GM12878 (cell line): Measurements from ENCODE around the gene HSPA4. TPM values are rescaled to one million over a fixed set of nuclear protein-coding genes. Genes with fewer than 3 reads are reported as not detected.

Experiments used
- BACH1 ChIP-seq: fragments of 450-650 bp; IDR thresholded peaks from 2 replicates; pipeline ENCODE4 v1.6.1; 2017; ENCODE audit warnings: mild to moderate bottlenecking, borderline replicate concordance
- E2F4 ChIP-seq: IDR thresholded peaks from 2 replicates; pipeline ENCODE4 v1.6.1; 2012; ENCODE audit warnings: low read depth, low read length, improper control_type of control experiment
- EED ChIP-seq: sonication (generic); IDR thresholded peaks from 2 replicates; pipeline ENCODE4 v1.6.1; 2016; ENCODE audit warnings: antibody characterized with exemption, low read depth
- IKZF2 ChIP-seq, 2 experiments: fragments of 450-650 bp; IDR thresholded peaks; 2 replicates each; pipeline ENCODE4 v1.6.1; 2017; ENCODE audit warnings: mild to moderate bottlenecking in 2 of 2, moderate library complexity in 2 of 2
- IRF5 ChIP-seq: fragments of 450-650 bp; IDR thresholded peaks from 2 replicates; pipeline ENCODE4 v1.6.1; 2017; ENCODE audit warnings: borderline replicate concordance
- MXI1 ChIP-seq: fragments of 150-350 bp; IDR thresholded peaks from 2 replicates; pipeline ENCODE4 v1.6.1; 2011; ENCODE audit warnings: low read depth, mild to moderate bottlenecking, inconsistent platforms, low read length, improper control_type of control experiment
- MYC ChIP-seq: IDR thresholded peaks from 2 replicates; pipeline ENCODE4 v1.6.1; 2011; ENCODE audit warnings: mild to moderate bottlenecking, low read length, moderate library complexity, inconsistent platforms; ENCODE audit not compliant: insufficient read depth, insufficient replicate concordance, insufficient read length, severe bottlenecking
- NR2F1 ChIP-seq: fragments of 450-650 bp; conservative IDR thresholded peaks from 2 replicates; pipeline ENCODE4 v1.6.1; 2017; ENCODE audit warnings: mild to moderate bottlenecking
- RAD51 ChIP-seq: fragments of 450-650 bp; IDR thresholded peaks from 2 replicates; pipeline ENCODE4 v1.6.1; 2016; ENCODE audit warnings: moderate library complexity, mild to moderate bottlenecking, inconsistent platforms
- RUNX3 ChIP-seq: IDR thresholded peaks from 2 replicates; pipeline ENCODE4 v1.6.1; 2012; ENCODE audit warnings: low read length, inconsistent platforms
- SKIL ChIP-seq: fragments of 450-650 bp; IDR thresholded peaks from 2 replicates; pipeline ENCODE4 v1.6.1; 2017; ENCODE audit warnings: mild to moderate bottlenecking, low read depth, inconsistent platforms; ENCODE audit not compliant: poor library complexity, severe bottlenecking
- SPI1 ChIP-seq: IDR thresholded peaks from 2 replicates; pipeline ENCODE4 v1.6.1; 2011; ENCODE audit warnings: low read depth, mild to moderate bottlenecking, low read length, moderate library complexity, borderline replicate concordance; ENCODE audit not compliant: insufficient read depth
- TBL1XR1 ChIP-seq: IDR thresholded peaks from 2 replicates; pipeline ENCODE4 v1.6.1; 2012; ENCODE audit warnings: low read depth, low read length, improper control_type of control experiment
- polyA plus RNA-seq, 11 experiments: library from polyadenylated mRNA; depleted of rRNA in 4 of 11; unstranded in 6 of 11; stranded (reverse) in 5 of 11; fragments of >200 nt; fragmentation: Nextera tagmentation in 4 of 11; fragmentation: Illumina TruSeq in 1 of 11; extraction: Ambion mirVana in 4 of 11; extraction: Trizol in 1 of 11; gene quantifications; 1 replicate in 1 of 11; 2 replicates in 10 of 11; pipeline versions ENCODE4 v1.2.1 to v1.2.3, GENCODE V29; 2011 to 2016; ENCODE audit warnings: inconsistent platforms in 2 of 11, missing spikeins in 2 of 11, low read depth in 1 of 11
- total RNA-seq, 4 experiments: library from RNA; depleted of rRNA in 3 of 4; stranded (reverse); fragments of >200 nt in 3 of 4; fragmentation: Illumina TruSeq in 1 of 4; extraction: Trizol in 1 of 4; gene quantifications; 2 replicates each; pipeline versions ENCODE4 v1.2.1 to v1.2.3, GENCODE V29; 2013 to 2021
- TF ChIP-seq, protein P1 (sequence below): fragments of 450-650 bp; IDR thresholded peaks from 2 replicates; pipeline ENCODE4 v1.6.1; 2017; ENCODE audit warnings: mild to moderate bottlenecking, moderate library complexity
- TF ChIP-seq, protein P2 (sequence below): fragments of 450-650 bp; formaldehyde crosslinking; IDR thresholded peaks from 2 replicates; pipeline ENCODE4 v1.4.0; 2022; ENCODE audit warnings: mild to moderate bottlenecking, moderate library complexity

Gene HSPA4
- total and polyA plus RNA-seq, 10 of the 15 experiments (the other 5 are each of a cell fraction or from before 2014, with no cell fraction given) = 61.6 to 234 (median 116) TPM

GRCh38 chr5:133113331-133114061 is 61.7 kb downstream of the HSPA4 start (continued):
- TF ChIP-seq, protein P1, sequence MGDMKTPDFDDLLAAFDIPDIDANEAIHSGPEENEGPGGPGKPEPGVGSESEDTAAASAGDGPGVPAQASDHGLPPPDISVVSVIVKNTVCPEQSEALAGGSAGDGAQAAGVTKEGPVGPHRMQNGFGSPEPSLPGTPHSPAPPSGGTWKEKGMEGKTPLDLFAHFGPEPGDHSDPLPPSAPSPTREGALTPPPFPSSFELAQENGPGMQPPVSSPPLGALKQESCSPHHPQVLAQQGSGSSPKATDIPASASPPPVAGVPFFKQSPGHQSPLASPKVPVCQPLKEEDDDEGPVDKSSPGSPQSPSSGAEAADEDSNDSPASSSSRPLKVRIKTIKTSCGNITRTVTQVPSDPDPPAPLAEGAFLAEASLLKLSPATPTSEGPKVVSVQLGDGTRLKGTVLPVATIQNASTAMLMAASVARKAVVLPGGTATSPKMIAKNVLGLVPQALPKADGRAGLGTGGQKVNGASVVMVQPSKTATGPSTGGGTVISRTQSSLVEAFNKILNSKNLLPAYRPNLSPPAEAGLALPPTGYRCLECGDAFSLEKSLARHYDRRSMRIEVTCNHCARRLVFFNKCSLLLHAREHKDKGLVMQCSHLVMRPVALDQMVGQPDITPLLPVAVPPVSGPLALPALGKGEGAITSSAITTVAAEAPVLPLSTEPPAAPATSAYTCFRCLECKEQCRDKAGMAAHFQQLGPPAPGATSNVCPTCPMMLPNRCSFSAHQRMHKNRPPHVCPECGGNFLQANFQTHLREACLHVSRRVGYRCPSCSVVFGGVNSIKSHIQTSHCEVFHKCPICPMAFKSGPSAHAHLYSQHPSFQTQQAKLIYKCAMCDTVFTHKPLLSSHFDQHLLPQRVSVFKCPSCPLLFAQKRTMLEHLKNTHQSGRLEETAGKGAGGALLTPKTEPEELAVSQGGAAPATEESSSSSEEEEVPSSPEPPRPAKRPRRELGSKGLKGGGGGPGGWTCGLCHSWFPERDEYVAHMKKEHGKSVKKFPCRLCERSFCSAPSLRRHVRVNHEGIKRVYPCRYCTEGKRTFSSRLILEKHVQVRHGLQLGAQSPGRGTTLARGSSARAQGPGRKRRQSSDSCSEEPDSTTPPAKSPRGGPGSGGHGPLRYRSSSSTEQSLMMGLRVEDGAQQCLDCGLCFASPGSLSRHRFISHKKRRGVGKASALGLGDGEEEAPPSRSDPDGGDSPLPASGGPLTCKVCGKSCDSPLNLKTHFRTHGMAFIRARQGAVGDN = no peak
- TF ChIP-seq BACH1 = no peak
- no peak for TF ChIP-seq SPI1
- TF ChIP-seq RAD51 = no peak
- peak; percentile 46 to 65 for TF ChIP-seq IKZF2 (IDR thresholded peaks at IDR 0.05)
- no peak for TF ChIP-seq MYC
- no peak for TF ChIP-seq NR2F1
- TF ChIP-seq MXI1 = no peak
- 0 out of 2 replicates have a peak, but pooled peaks have one; percentile 39 for TF ChIP-seq EED
- no peak for TF ChIP-seq SKIL
- no peak for TF ChIP-seq TBL1XR1
- 0 out of 2 replicates have a peak, but pooled peaks have one; percentile 26 for TF ChIP-seq RUNX3
- TF ChIP-seq, protein P2, sequence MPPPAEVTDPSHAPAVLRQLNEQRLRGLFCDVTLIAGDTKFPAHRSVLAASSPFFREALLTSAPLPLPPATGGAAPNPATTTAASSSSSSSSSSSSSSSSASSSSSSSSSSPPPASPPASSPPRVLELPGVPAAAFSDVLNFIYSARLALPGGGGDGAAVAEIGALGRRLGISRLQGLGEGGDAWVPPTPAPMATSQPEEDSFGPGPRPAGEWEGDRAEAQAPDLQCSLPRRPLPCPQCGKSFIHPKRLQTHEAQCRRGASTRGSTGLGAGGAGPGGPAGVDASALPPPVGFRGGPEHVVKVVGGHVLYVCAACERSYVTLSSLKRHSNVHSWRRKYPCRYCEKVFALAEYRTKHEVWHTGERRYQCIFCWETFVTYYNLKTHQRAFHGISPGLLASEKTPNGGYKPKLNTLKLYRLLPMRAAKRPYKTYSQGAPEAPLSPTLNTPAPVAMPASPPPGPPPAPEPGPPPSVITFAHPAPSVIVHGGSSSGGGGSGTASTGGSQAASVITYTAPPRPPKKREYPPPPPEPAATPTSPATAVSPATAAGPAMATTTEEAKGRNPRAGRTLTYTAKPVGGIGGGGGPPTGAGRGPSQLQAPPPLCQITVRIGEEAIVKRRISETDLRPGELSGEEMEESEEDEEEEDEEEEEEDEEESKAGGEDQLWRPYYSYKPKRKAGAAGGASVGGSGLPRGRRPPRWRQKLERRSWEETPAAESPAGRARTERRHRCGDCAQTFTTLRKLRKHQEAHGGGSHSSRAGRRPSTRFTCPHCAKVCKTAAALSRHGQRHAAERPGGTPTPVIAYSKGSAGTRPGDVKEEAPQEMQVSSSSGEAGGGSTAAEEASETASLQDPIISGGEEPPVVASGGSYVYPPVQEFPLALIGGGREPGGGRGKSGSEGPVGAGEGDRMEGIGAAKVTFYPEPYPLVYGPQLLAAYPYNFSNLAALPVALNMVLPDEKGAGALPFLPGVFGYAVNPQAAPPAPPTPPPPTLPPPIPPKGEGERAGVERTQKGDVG (CRISPR knock-in tag) = no peak
- no peak for TF ChIP-seq E2F4
- TF ChIP-seq IRF5 = no peak
